Endothelial cell of umbilical vein (primary cell): ENCODE measurements around the gene PPM1J. TPM values are rescaled to one million over a fixed set of nuclear protein-coding genes. Genes with fewer than 3 reads are reported as not detected.

ENCODE experiments used
- BruUV-seq: library from RNA; stranded (reverse); fragments of 400-500 nt; replicated peaks from 2 replicates; lab custom pipeline; 2021; lab: Mats Ljungman, UMichigan
- CTCF ChIA-PET: fragments of 300-600, 350-600 bp; sonication (Branson Sonifier 250); formaldehyde crosslinking; loops from one replicate; lab custom pipeline; 2021; ENCODE audit warnings: antibody characterized with exemption, inconsistent platforms; lab: Charles Lee
- POLR2A ChIA-PET: fragments of 300-600, 350-600 bp; sonication (Branson Sonifier 250); formaldehyde crosslinking; loops from one replicate; lab custom pipeline; 2021; ENCODE audit warnings: antibody characterized with exemption, inconsistent platforms; lab: Charles Lee
- DNase-seq: peaks from one replicate; pipeline ENCODE4 v3.0.0-alpha.2; 2011; ENCODE audit warnings: low read depth, low spot score
- FAIRE-seq: peaks from 2 replicates; lab custom pipeline; 2011; peaks lifted over from hg19 to GRCh38; lab: Jason Lieb, UNC
- H2AFZ ChIP-seq: 2 replicates; pipeline ENCODE4 v1.6.0; 2012; ENCODE audit warnings: low read depth, low read length, control low read depth, inconsistent platforms
- H3K27ac ChIP-seq: 2 replicates; pipeline ENCODE4 v1.5.1; 2011; ENCODE audit warnings: low read depth, mild to moderate bottlenecking, control low read depth, low read length, moderate library complexity; ENCODE audit not compliant: insufficient read depth
- H3K27me3 ChIP-seq, 2 experiments: 2 replicates each; pipeline versions ENCODE4 v1.6.0 to v1.6.1; 2011; ENCODE audit warnings: low read length in 2 of 2, mixed read lengths in 1 of 2; ENCODE audit not compliant: control insufficient read depth in 2 of 2, insufficient read depth in 2 of 2
- H3K36me3 ChIP-seq, 2 experiments: 2 replicates in 1 of 2; 3 replicates in 1 of 2; pipeline ENCODE4 v1.5.1; 2011; ENCODE audit warnings: low read length in 2 of 2, mild to moderate bottlenecking in 1 of 2, moderate library complexity in 1 of 2; ENCODE audit not compliant: control insufficient read depth in 2 of 2, insufficient read depth in 2 of 2; ENCODE audit errors: extremely low read depth in 1 of 2
- H3K4me1 ChIP-seq: 3 replicates; pipeline ENCODE4 v1.5.1; 2011; ENCODE audit warnings: mild to moderate bottlenecking, low read length; ENCODE audit not compliant: control insufficient read depth, insufficient read depth; ENCODE audit errors: extremely low read depth
- H3K4me2 ChIP-seq: 2 replicates; pipeline ENCODE4 v1.6.1; 2011; ENCODE audit warnings: low read length, control low read depth, mixed read lengths; ENCODE audit not compliant: insufficient read depth
- H3K4me3 ChIP-seq, 3 experiments: fragments of 200-600 bp in 1 of 3; sonication (generic), shearing (Covaris generic) in 1 of 3; replicated peaks in 1 of 3; 2 replicates each; pipeline ENCODE4 v1.5.1; 2011 to 2016; ENCODE audit warnings: control low read depth in 3 of 3, low read length in 3 of 3, mild to moderate bottlenecking in 2 of 3, inconsistent platforms in 1 of 3, low read depth in 1 of 3, moderate library complexity in 1 of 3; ENCODE audit not compliant: insufficient read depth in 1 of 3
- H3K79me2 ChIP-seq: 2 replicates; pipeline ENCODE4 v1.6.0; 2012; ENCODE audit warnings: low read length, inconsistent platforms; ENCODE audit not compliant: control insufficient read depth, insufficient read depth
- H3K9ac ChIP-seq: replicated peaks from 2 replicates; pipeline ENCODE3; 2011; ENCODE audit warnings: low read length, control low read depth; ENCODE audit not compliant: insufficient read depth; ENCODE audit errors: extremely low read depth
- H3K9me1 ChIP-seq: replicated peaks from 3 replicates; pipeline ENCODE4 v1.6.0; 2011; ENCODE audit warnings: mild to moderate bottlenecking, low read length; ENCODE audit not compliant: control insufficient read depth, insufficient read depth; ENCODE audit errors: extremely low read depth
- H3K9me3 ChIP-seq: replicated peaks from 2 replicates; pipeline ENCODE4 v1.5.1; 2012; ENCODE audit warnings: low read length, inconsistent platforms; ENCODE audit not compliant: control insufficient read depth, insufficient read depth
- H4K20me1 ChIP-seq: replicated peaks from 2 replicates; pipeline ENCODE3; 2011; ENCODE audit warnings: mild to moderate bottlenecking, low read length; ENCODE audit not compliant: control insufficient read depth, insufficient read depth; ENCODE audit errors: extremely low read depth
- EZH2 ChIP-seq: IDR thresholded peaks from 2 replicates; pipeline ENCODE4 v1.6.1; 2012; ENCODE audit warnings: borderline replicate concordance, low read depth, mild to moderate bottlenecking, moderate library complexity, low read length, inconsistent platforms; ENCODE audit not compliant: severe bottlenecking
- FOS ChIP-seq: IDR thresholded peaks from 2 replicates; pipeline ENCODE4 v1.6.1; 2011; ENCODE audit warnings: mild to moderate bottlenecking, low read length, moderate library complexity, borderline replicate concordance; ENCODE audit not compliant: insufficient read depth
- GATA2 ChIP-seq: IDR thresholded peaks from 2 replicates; pipeline ENCODE4 v1.7.0; 2011; ENCODE audit warnings: low read depth, mild to moderate bottlenecking, moderate library complexity, mixed read lengths, low read length; ENCODE audit not compliant: insufficient read length, insufficient read depth
- JUN ChIP-seq: IDR thresholded peaks from 2 replicates; pipeline ENCODE4 v1.6.1; 2011; ENCODE audit warnings: borderline replicate concordance, low read depth; ENCODE audit not compliant: insufficient read length, insufficient read depth
- MYC ChIP-seq: IDR thresholded peaks from one replicate; pipeline ENCODE4 v1.6.1; 2011; ENCODE audit warnings: mild to moderate bottlenecking, low read depth, low read length
- POLR2A ChIP-seq: IDR thresholded peaks from 2 replicates; pipeline ENCODE4 v1.6.1; 2012; ENCODE audit warnings: low read depth, mild to moderate bottlenecking, control low read depth, low read length
- POLR2AphosphoS5 ChIP-seq: IDR thresholded peaks from 2 replicates; pipeline ENCODE4 v1.6.1; 2012; ENCODE audit warnings: low read depth, mild to moderate bottlenecking, control low read depth, low read length, moderate library complexity; ENCODE audit not compliant: insufficient read depth
- dilution Hi-C: fragments of 300-500 bp; cut with MboI; formaldehyde crosslinking; loops from one replicate; pipeline ENCODE4 v1.15.0; 2019; ENCODE audit warnings: low sequenced_read_pairs; ENCODE audit not compliant: extremely low pct_ligation_motif_present
- intact Hi-C: fragments of 100-400 bp; cut with micrococcal nuclease; formaldehyde crosslinking; loops from one replicate; pipeline ENCODE4 v1.10.0; 2022
- polyA plus RNA-seq, 4 experiments: library from polyadenylated mRNA; depleted of rRNA in 3 of 4; stranded (reverse) in 3 of 4; unstranded in 1 of 4; fragments of >200 nt; gene quantifications; 2 replicates each; pipeline versions ENCODE4 v1.2.1 to v1.2.3, GENCODE V29; 2011 to 2012; ENCODE audit warnings: missing spikeins in 1 of 4
- total RNA-seq: library from RNA; stranded (reverse); gene quantifications from 2 replicates; pipeline ENCODE4 v1.2.3, GENCODE V29; 2021
- TF ChIP-seq, protein P1 (sequence below): IDR thresholded peaks from 2 replicates; pipeline ENCODE4 v1.6.1; 2011; ENCODE audit not compliant: insufficient read depth, insufficient read length
- TF ChIP-seq, protein P2 (sequence below), 2 donors: IDR thresholded peaks; 1 replicate in 1 of 2; 2 replicates in 1 of 2; pipeline ENCODE4 v1.5.1; 2011; ENCODE audit warnings: low read length in 2 of 2, mild to moderate bottlenecking in 2 of 2, moderate library complexity in 2 of 2, control low read depth in 1 of 2, inconsistent platforms in 1 of 2, low read depth in 1 of 2; ENCODE audit not compliant: insufficient read depth in 1 of 2; ENCODE audit errors: extremely low read depth in 1 of 2

Gene PPM1J
- total and polyA plus RNA-seq, 2 donors (not counting 3 experiments of a cell fraction or from before 2014, with no cell fraction given), result 1.7 to 3.1 TPM

DNA sequence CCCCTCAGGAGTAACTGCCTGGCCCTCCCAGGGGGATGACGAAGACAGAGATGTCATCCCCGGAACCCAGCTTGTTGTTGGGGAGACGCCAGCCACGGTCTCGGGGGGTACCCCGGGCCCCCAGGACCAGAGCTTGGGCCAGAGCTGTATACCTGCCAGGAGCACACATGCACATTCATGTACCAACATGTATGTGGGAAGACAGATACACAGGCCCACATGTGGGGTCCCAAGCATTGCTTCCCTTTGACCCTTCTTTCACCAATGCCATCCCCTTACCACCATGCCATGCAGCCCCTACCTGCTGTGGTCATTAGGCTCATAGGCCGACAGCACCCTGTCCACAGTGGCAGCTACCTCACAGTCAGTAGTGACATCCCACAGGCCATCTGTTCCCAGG lies 5.0 kb downstream of the PPM1J start:
- Histone ChIP-seq H3K4me2 (no peak overlapping the region), H3K9ac (no peak overlapping the region), H3K27me3 (no peaks in the 10 kb centered on the region), H3K27ac (no peak overlapping the region), H3K4me1 (peaks cover 17% of the 10 kb centered on the region), H3K36me3 (no peaks in the 10 kb centered on the region), H3K9me1 (no peaks in the 10 kb centered on the region), H3K4me3 (no peak overlapping the region), H3K9me3 (no peaks in the 10 kb centered on the region), H3K79me2 (peaks cover 18% of the 10 kb centered on the region), H4K20me1 (no peaks in the 10 kb centered on the region), H2AFZ (no peak overlapping the region)
- POLR2A ChIA-PET, result no interaction called here
- TF ChIP-seq MYC (no peak), POLR2A (no peak), EZH2 (no peak), GATA2 (no peak), POLR2AphosphoS5 (no peak)
- TF ChIP-seq, protein P1, sequence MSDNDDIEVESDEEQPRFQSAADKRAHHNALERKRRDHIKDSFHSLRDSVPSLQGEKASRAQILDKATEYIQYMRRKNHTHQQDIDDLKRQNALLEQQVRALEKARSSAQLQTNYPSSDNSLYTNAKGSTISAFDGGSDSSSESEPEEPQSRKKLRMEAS, result no peak
- FAIRE-seq (no peak), DNase-seq (no peak)
- no TSS peak for BruUV-seq
- CTCF ChIA-PET, result interaction anchor here (1.4 kb wide), 1 partner anchor 341 kb away, joined by 4 read pairs; no protein-coding TSS in a partner anchor
- dilution Hi-C loops (no loop called here), intact Hi-C loops (loop anchor here (5.0 to 10.0 kb wide), 2 partner anchors 413 to 1195 kb away; partner anchors contain the start of genes AP4B1 and DCLRE1B)

DNA sequence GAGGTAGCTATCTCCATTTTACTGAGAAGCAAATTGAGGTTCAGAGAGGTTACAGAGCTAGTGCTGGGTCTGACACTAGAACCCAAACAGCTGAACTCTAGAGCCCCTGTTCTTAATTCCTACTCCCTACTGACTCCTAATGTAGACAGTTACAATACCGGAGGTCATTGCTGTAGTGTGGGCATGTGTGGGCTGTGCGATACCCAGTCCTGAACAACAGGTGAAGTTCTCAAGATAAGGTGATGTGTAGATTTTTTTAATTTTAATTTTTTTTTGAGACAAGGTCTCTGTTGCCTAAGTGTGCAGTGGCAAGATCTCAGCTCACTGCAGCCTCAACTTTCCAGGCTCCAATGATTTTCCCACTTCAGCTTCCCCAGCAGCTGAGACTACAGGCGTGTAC lies 6.6 kb downstream of the PPM1J start:
- FAIRE-seq, result no peak
- dilution Hi-C loops, result no loop called here
- peaks cover 27% of the 10 kb centered on the region for H3K4me1 ChIP-seq

More for the DNA sequence above, 6.6 kb downstream of the PPM1J start:
- Histone ChIP-seq H3K36me3 (no peaks in the 10 kb centered on the region), H3K27me3 (no peaks in the 10 kb centered on the region), H3K79me2 (peaks cover 34% of the 10 kb centered on the region), H3K4me2 (no peak overlapping the region), H4K20me1 (no peaks in the 10 kb centered on the region), H3K27ac (no peak overlapping the region), H2AFZ (no peak overlapping the region), H3K9me3 (no peaks in the 10 kb centered on the region), H3K4me3 (no peak overlapping the region), H3K9ac (no peak overlapping the region), H3K9me1 (no peaks in the 10 kb centered on the region)
- ChIA-PET POLR2A (interaction anchor here (1.0 kb wide), 1 partner anchor 34 kb away, joined by 3 read pairs; the partner anchor contains the start of gene MOV10), CTCF (interaction anchor here (0.9 to 3.6 kb wide), 9 partner anchors 10 to 410 kb away, joined by 3 to 37 read pairs (median 6); partner anchors contain the start of gene MOV10)
- DNase-seq, result no peak
- no TSS peak for BruUV-seq
- TF ChIP-seq, protein P2, sequence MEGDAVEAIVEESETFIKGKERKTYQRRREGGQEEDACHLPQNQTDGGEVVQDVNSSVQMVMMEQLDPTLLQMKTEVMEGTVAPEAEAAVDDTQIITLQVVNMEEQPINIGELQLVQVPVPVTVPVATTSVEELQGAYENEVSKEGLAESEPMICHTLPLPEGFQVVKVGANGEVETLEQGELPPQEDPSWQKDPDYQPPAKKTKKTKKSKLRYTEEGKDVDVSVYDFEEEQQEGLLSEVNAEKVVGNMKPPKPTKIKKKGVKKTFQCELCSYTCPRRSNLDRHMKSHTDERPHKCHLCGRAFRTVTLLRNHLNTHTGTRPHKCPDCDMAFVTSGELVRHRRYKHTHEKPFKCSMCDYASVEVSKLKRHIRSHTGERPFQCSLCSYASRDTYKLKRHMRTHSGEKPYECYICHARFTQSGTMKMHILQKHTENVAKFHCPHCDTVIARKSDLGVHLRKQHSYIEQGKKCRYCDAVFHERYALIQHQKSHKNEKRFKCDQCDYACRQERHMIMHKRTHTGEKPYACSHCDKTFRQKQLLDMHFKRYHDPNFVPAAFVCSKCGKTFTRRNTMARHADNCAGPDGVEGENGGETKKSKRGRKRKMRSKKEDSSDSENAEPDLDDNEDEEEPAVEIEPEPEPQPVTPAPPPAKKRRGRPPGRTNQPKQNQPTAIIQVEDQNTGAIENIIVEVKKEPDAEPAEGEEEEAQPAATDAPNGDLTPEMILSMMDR (IDR thresholded peaks at IDR 0.05; ENCODE audit: extremely low read depth in 1 of 2, insufficient read depth in 1 of 2, low read depth in 1 of 2, low read length in 2 of 2), result no peak
- TF ChIP-seq POLR2A, result no peak
- TF ChIP-seq FOS, result no peak
- TF ChIP-seq GATA2, result no peak
- no peak for TF ChIP-seq JUN
- TF ChIP-seq MYC, result no peak
- TF ChIP-seq, protein P1, result no peak
- intact Hi-C loops, result loop anchor here (5.0 kb wide), 2 partner anchors 71 to 1049 kb away; partner anchors contain the start of gene PHTF1
